Activated B cell treated with CpG ODN at 0.5 μM for 24 hours (primary cell): ENCODE results near the gene TMEM178B. TPM values are rescaled to one million over a fixed set of nuclear protein-coding genes. Genes with fewer than 3 reads are reported as not detected.

Source experiments
- ATAC-seq: fragments of 200-7000 bp; cut with Tn5 transposase; one replicate; pipeline ENCODE4 v1.10.0; 2021; ENCODE audit warnings: low read depth, mild to moderate bottlenecking, moderate library complexity
- CTCF ChIA-PET: fragments of 350-600 bp; sonication (Branson Sonifier 250); formaldehyde crosslinking; loops from one replicate; lab custom pipeline; 2021; ENCODE audit warnings: antibody characterized with exemption; lab: Charles Lee
- POLR2A ChIA-PET: fragments of 350-600 bp; sonication (Branson Sonifier 250); formaldehyde crosslinking; loops from one replicate; lab custom pipeline; 2021; ENCODE audit warnings: antibody characterized with exemption; lab: Charles Lee
- DNase-seq: peaks from one replicate; pipeline ENCODE4 v3.0.0; 2022
- H3K27ac Mint-ChIP-seq: one replicate; pipeline ENCODE4 v1.8.0; 2020; ENCODE audit warnings: mixed read lengths
- H3K27me3 Mint-ChIP-seq: one replicate; pipeline ENCODE4 v1.8.0; 2021; ENCODE audit warnings: mixed read lengths
- H3K36me3 Mint-ChIP-seq: one replicate; pipeline ENCODE4 v1.8.0; 2021; ENCODE audit warnings: low read depth, mixed read lengths
- H3K4me1 Mint-ChIP-seq: one replicate; pipeline ENCODE4 v1.8.0; 2021; ENCODE audit warnings: mixed read lengths
- H3K4me3 Mint-ChIP-seq: one replicate; pipeline ENCODE4 v1.8.0; 2020; ENCODE audit warnings: mild to moderate bottlenecking, mixed read lengths
- H3K9me3 Mint-ChIP-seq: one replicate; pipeline ENCODE4 v1.8.0; 2020; ENCODE audit warnings: mixed read lengths
- intact Hi-C: fragments of 100-400 bp; cut with micrococcal nuclease; formaldehyde crosslinking; loops from one replicate; pipeline ENCODE4 v1.15.1; 2024
- total RNA-seq: library from RNA; stranded (reverse); gene quantifications from 2 replicates; pipeline ENCODE4 v1.2.3, GENCODE V29; 2022
- TF ChIP-seq, protein P1 (sequence below): fragments of 200-600 bp; IDR thresholded peaks from one replicate; pipeline ENCODE4 v1.8.0; 2022; ENCODE audit warnings: antibody characterized with exemption, mild to moderate bottlenecking

The TMEM178B gene
- total RNA-seq, 1 donor from 2014 or later: 0.49 TPM

DNA sequence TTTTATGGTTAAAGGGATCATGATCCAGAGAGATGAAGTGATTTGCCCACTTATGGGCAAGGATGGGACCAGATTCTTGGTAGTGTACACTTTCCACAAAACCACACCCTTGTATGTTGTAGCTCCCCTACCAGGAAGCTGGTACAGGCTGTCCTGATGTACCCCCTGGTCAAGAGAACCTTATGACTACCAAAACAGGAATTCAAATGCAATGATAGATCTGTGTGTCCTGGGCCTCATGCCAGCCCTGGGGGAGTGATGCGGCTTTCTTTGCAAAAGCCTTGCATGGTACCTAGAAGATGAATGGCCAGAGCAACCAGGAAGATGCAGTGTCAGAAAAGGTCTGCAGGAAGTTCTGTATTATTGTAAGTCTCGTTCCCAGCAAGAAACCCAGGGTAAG lies 382.4 kb downstream of the TMEM178B start:
- Mint-ChIP-seq H3K36me3 (no peaks in the 10 kb centered on the region), H3K27me3 (no peaks in the 10 kb centered on the region), H3K27ac (no peak overlapping the region), H3K4me3 (no peak overlapping the region), H3K4me1 (no peaks in the 10 kb centered on the region), H3K9me3 (no peaks in the 10 kb centered on the region)
- TF ChIP-seq, protein P1, sequence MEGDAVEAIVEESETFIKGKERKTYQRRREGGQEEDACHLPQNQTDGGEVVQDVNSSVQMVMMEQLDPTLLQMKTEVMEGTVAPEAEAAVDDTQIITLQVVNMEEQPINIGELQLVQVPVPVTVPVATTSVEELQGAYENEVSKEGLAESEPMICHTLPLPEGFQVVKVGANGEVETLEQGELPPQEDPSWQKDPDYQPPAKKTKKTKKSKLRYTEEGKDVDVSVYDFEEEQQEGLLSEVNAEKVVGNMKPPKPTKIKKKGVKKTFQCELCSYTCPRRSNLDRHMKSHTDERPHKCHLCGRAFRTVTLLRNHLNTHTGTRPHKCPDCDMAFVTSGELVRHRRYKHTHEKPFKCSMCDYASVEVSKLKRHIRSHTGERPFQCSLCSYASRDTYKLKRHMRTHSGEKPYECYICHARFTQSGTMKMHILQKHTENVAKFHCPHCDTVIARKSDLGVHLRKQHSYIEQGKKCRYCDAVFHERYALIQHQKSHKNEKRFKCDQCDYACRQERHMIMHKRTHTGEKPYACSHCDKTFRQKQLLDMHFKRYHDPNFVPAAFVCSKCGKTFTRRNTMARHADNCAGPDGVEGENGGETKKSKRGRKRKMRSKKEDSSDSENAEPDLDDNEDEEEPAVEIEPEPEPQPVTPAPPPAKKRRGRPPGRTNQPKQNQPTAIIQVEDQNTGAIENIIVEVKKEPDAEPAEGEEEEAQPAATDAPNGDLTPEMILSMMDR: no peak
- POLR2A ChIA-PET: no interaction called here
- no peak for ATAC-seq
- CTCF ChIA-PET: no interaction called here
- intact Hi-C loops: no loop called here
- DNase-seq: no peak

DNA sequence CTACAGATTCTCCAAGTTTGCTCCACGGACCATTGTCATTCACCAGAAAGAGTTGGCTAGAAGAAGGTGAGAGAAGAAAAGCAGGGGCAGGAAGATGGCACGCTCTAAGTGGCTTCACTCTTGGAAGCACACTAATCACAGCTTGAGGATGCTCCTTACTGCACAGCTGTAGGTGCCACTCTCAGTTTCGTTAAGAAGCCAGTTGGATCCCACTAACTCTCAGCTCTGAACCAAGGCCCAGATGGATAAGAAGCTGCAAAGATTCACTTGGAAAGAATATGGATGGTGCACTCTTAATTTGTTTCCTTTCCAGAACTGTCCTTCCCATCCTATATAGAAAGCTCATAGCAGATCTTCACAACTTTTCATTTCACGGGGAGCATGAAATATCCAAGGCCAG lies 382.8 kb downstream of the TMEM178B start:
- H3K4me3 Mint-ChIP-seq: no peak overlapping the region
- TF ChIP-seq, protein P1: no peak
- POLR2A ChIA-PET: no interaction called here
- no peak overlapping the region for H3K27ac Mint-ChIP-seq
- H3K27me3 Mint-ChIP-seq: no peaks in the 10 kb centered on the region
- intact Hi-C loops: no loop called here
- no peaks in the 10 kb centered on the region for H3K9me3 Mint-ChIP-seq
- DNase-seq (no peak), ATAC-seq (no peak)
- CTCF ChIA-PET: no interaction called here
- H3K4me1 Mint-ChIP-seq: no peaks in the 10 kb centered on the region
- H3K36me3 Mint-ChIP-seq: no peaks in the 10 kb centered on the region

DNA sequence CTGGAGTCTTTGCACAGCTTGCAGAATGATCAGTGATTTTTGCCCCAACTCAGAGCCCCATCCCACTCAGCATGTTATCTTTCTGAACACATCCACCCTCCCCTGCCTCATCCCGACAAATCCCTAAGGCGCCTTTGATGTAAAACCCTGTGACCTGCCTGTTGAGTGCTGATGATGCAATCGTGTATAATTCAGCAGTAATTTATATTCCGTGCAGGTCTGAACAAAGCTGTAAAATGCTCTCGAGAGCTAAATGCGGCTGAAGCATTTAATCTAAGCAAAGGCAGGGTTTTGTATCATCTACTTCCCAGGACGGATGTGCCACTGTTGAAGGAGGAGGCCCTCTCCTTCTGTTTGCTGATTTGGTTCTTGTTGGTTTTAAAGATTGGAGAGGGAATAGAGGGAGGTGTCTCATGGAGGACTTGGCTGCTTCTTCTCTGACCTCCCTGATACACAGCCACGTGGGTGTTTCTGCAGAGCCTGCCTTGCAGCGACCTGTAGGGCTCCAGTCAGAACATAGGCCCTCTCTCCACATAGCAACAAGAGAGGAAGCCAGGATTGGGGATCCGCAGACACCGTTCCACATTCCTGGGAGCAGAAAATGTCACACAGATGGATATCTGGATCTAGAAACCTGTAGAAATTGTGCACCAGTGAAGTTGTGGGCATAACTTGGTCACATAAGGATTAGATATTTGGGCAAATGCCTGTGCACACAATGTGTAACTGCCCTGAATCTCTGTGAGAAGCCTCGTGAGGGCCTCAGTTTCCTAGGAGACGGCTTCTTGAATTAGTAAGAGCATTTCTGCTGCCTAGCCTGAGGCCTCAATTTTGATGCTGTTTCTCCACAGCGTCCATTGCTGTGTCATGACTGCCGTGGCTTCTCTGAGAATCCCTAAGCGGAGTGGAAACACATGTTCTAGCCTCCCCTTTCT lies 387.2 kb downstream of the TMEM178B start:
- Mint-ChIP-seq H3K4me3 (no peak overlapping the region), H3K27me3 (no peaks in the 10 kb centered on the region), H3K4me1 (no peaks in the 10 kb centered on the region), H3K27ac (no peak overlapping the region), H3K36me3 (no peaks in the 10 kb centered on the region), H3K9me3 (no peaks in the 10 kb centered on the region)
- TF ChIP-seq, protein P1: no peak
- intact Hi-C loops: no loop called here
- CTCF ChIA-PET: no interaction called here
- DNase-seq (no peak), ATAC-seq (no peak)
- POLR2A ChIA-PET: no interaction called here

DNA sequence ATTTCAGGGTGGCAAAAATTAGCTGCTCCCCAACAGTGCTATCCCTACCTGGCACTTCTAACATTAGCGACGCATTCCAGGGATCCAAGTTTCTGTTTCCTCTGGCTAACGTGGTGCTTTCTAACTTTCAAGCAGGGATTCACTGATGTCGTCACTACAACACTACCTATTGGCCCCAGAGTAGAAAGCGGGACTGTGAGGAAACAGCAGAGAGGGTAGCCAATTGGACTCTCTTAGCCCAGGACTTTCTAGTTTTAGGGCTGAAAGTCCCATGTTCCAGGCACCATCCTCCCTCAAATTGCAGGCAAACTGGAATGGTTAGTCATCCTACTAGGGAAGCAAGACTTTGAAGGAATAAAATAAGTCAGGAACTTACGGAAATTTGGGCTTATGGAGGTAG lies 388.1 kb downstream of the TMEM178B start:
- H3K27ac Mint-ChIP-seq: no peak overlapping the region

DNA sequence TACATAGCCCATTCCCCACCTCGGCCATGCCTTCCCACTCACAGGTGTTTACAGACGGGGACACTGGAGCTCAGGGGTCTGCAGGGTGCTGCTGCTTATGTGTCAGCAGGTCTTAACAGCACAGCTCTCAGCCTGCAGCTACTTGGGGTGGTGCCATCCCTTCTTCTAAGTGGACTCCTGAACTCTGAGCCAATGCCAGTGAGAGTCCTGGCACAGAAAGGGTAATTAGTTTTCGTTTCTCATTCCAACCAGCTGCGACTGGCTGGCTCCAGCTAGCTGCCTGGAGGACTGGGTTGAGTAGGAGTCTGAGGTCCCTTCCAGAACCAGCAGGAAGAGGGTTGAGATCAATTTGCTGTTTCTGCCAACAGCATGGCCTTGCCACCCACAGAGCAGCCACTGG lies 389.1 kb downstream of the TMEM178B start:
- ChIA-PET POLR2A (no interaction called here), CTCF (no interaction called here)
- no peak overlapping the region for H3K27ac Mint-ChIP-seq
- no peak overlapping the region for H3K4me3 Mint-ChIP-seq
- no peaks in the 10 kb centered on the region for H3K27me3 Mint-ChIP-seq
- H3K9me3 Mint-ChIP-seq: no peaks in the 10 kb centered on the region
- ATAC-seq (no peak), DNase-seq (no peak)
- H3K36me3 Mint-ChIP-seq: no peaks in the 10 kb centered on the region
- intact Hi-C loops: no loop called here
- TF ChIP-seq, protein P1: no peak
- H3K4me1 Mint-ChIP-seq: no peaks in the 10 kb centered on the region

More for the DNA sequence above, 388.1 kb downstream of the TMEM178B start:
- intact Hi-C loops: no loop called here
- ATAC-seq (no peak), DNase-seq (no peak)
- Mint-ChIP-seq H3K9me3 (no peaks in the 10 kb centered on the region), H3K27me3 (no peaks in the 10 kb centered on the region), H3K4me1 (no peaks in the 10 kb centered on the region), H3K36me3 (no peaks in the 10 kb centered on the region), H3K4me3 (no peak overlapping the region)
- POLR2A ChIA-PET: no interaction called here
- TF ChIP-seq, protein P1: no peak
- CTCF ChIA-PET: no interaction called here
